H1 (cell line): ENCODE data around the gene CRHR1.

Experiments used
- CEBPB ChIP-seq: IDR thresholded peaks from 2 replicates; pipeline ENCODE4 v1.6.1; 2012; ENCODE audit warnings: low read depth, low read length
- CREB1 ChIP-seq: IDR thresholded peaks from 2 replicates; pipeline ENCODE4 v1.6.1; 2012; ENCODE audit warnings: inconsistent platforms
- EGR1 ChIP-seq: IDR thresholded peaks from 2 replicates; pipeline ENCODE4 v1.6.1; 2011; ENCODE audit warnings: low read depth, low read length, borderline replicate concordance
- EP300 ChIP-seq, 2 experiments: IDR thresholded peaks; 1 replicate in 1 of 2; 2 replicates in 1 of 2; pipeline ENCODE4 v1.6.1; 2011 to 2012; ENCODE audit warnings: low read depth in 2 of 2, low read length in 2 of 2, mild to moderate bottlenecking in 2 of 2, borderline replicate concordance in 1 of 2, inconsistent platforms in 1 of 2, moderate library complexity in 1 of 2
- EZH2 ChIP-seq: fragments of 200-600 bp; sonication (generic); IDR thresholded peaks from 2 replicates; pipeline ENCODE4 v1.7.1; 2012; ENCODE audit warnings: low read depth, mild to moderate bottlenecking, moderate library complexity, low read length, inconsistent platforms; ENCODE audit not compliant: severe bottlenecking
- GTF2F1 ChIP-seq: IDR thresholded peaks from 2 replicates; pipeline ENCODE4 v1.6.1; 2012; ENCODE audit warnings: low read depth, low read length, improper control_type of control experiment, borderline replicate concordance
- NRF1 ChIP-seq: IDR thresholded peaks from 2 replicates; pipeline ENCODE4 v1.6.1; 2011; ENCODE audit warnings: mild to moderate bottlenecking, low read depth, low read length, improper control_type of control experiment
- POLR2A ChIP-seq, 2 experiments: IDR thresholded peaks; 1 replicate in 1 of 2; 2 replicates in 1 of 2; pipeline ENCODE4 v1.6.1; 2011; ENCODE audit warnings: low read depth in 2 of 2, low read length in 2 of 2, mild to moderate bottlenecking in 2 of 2; ENCODE audit errors: control extremely low read depth in 1 of 2
- POLR2AphosphoS5 ChIP-seq: IDR thresholded peaks from 2 replicates; pipeline ENCODE4 v1.6.1; 2011; ENCODE audit warnings: low read depth, low read length
- RBBP5 ChIP-seq: IDR thresholded peaks from 2 replicates; pipeline ENCODE4 v1.7.1; 2012; ENCODE audit warnings: low read depth, mild to moderate bottlenecking, inconsistent platforms, low read length, moderate library complexity, borderline replicate concordance
- SP2 ChIP-seq: IDR thresholded peaks from 2 replicates; pipeline ENCODE4 v1.6.1; 2012; ENCODE audit warnings: mild to moderate bottlenecking, low read length, inconsistent platforms
- TCF12 ChIP-seq: IDR thresholded peaks from 2 replicates; pipeline ENCODE4 v1.6.1; 2011; ENCODE audit warnings: low read depth, mild to moderate bottlenecking, low read length
- YY1 ChIP-seq: IDR thresholded peaks from 2 replicates; pipeline ENCODE4 v1.6.1; 2011; ENCODE audit warnings: low read depth, mild to moderate bottlenecking, low read length
- TF ChIP-seq, protein P1 (sequence below), 3 experiments: IDR thresholded peaks; 1 replicate in 2 of 3; 2 replicates in 1 of 3; pipeline versions ENCODE4 v1.5.1 to v1.6.1; 2011; ENCODE audit warnings: low read length in 3 of 3, mild to moderate bottlenecking in 3 of 3, inconsistent platforms in 2 of 3, low read depth in 1 of 3, moderate library complexity in 1 of 3; ENCODE audit not compliant: insufficient read depth in 1 of 3; ENCODE audit errors: control extremely low read depth in 1 of 3

DNA sequence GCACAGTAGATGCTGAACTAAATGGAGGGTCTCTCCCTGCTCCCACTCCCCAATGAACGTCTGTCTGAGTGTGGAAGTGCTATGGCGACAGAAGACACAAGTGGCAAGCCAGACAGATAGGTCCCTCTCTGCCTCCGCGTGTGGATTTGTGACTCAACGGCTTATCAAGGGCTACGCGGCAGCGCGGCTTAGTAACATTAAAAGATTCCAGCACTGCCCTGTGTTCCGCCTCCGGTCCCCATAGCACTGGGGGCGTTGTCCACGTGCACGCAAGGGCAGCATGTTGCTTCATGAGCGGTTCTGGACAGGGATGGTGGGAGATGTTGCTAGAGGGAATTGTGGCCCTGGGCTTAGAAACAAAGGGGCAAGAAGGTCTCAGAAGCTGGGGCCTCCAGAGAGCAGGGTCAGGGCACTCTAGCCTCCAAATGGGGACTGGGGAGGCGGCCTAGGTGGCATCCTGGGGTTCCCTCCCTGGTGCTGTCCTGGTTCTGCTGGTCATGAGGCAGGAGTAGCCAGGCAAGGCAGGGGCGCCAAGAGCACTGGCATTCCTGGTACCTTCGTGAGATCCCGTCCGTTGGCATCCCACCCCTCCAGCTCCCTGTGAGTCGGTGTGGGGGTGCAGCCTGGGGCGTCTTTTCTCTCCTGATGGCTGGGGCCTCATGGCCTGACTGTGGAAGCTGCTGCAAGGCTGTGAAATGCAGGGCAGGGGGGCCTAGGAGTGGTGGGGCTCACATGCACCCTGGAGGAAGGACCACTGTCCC lies 9.1 kb downstream of the CRHR1 start:
- TF ChIP-seq TCF12 = no peak
- TF ChIP-seq, protein P1, sequence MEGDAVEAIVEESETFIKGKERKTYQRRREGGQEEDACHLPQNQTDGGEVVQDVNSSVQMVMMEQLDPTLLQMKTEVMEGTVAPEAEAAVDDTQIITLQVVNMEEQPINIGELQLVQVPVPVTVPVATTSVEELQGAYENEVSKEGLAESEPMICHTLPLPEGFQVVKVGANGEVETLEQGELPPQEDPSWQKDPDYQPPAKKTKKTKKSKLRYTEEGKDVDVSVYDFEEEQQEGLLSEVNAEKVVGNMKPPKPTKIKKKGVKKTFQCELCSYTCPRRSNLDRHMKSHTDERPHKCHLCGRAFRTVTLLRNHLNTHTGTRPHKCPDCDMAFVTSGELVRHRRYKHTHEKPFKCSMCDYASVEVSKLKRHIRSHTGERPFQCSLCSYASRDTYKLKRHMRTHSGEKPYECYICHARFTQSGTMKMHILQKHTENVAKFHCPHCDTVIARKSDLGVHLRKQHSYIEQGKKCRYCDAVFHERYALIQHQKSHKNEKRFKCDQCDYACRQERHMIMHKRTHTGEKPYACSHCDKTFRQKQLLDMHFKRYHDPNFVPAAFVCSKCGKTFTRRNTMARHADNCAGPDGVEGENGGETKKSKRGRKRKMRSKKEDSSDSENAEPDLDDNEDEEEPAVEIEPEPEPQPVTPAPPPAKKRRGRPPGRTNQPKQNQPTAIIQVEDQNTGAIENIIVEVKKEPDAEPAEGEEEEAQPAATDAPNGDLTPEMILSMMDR (IDR thresholded peaks at IDR 0.05; ENCODE audit: control extremely low read depth in 1 of 3, insufficient read depth in 1 of 3, low read depth in 1 of 3, low read length in 3 of 3) = no peak
- TF ChIP-seq EP300 (IDR thresholded peaks at IDR 0.05; ENCODE audit: borderline replicate concordance in 1 of 2, low read depth in 2 of 2, low read length in 2 of 2) = no peak
- no peak for TF ChIP-seq NRF1
- no peak for TF ChIP-seq CEBPB
- no peak for TF ChIP-seq POLR2AphosphoS5
- no peak for TF ChIP-seq EZH2
- no peak for TF ChIP-seq SP2
- TF ChIP-seq CREB1 = no peak
- TF ChIP-seq POLR2A (IDR thresholded peaks at IDR 0.05; ENCODE audit: control extremely low read depth in 1 of 2, low read depth in 2 of 2, low read length in 2 of 2) = no peak
- no peak for TF ChIP-seq GTF2F1
- TF ChIP-seq RBBP5 = no peak
- no peak for TF ChIP-seq EGR1
- TF ChIP-seq YY1 = no peak
